RKO (cell line): ENCODE results near the gene CYB5R3.
"Not testable (repeated sequence)": the region's sequence is repeated elsewhere in the genome, so short reads cannot be mapped to it uniquely, and the experiment has no call there.

Source experiments
- DNase-seq: peaks from one replicate; pipeline ENCODE4 v3.0.0-alpha.2; 2016; ENCODE audit warnings: low spot score

CYB5R3 gene

DNA sequence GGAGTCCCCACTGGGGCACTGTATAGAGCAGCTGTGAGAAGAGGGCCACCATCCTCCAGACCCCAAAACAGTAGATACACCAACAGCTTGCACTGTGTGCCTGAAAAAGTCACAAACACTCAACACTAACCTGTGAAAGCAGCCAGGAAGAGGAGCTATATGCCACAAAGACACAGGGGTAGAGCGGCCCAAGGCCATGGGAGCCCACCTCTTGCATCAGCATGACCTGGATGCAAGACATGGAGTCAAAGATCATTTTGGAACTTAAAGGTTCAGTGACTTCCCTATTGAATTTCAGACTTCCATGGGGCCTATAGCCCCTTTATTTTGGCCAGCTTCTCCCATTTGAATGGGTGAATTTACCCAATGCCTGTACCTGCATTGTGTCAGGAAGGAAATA, 29.7 kb upstream of the CYB5R3 start:
- no peak for DNase-seq

DNA sequence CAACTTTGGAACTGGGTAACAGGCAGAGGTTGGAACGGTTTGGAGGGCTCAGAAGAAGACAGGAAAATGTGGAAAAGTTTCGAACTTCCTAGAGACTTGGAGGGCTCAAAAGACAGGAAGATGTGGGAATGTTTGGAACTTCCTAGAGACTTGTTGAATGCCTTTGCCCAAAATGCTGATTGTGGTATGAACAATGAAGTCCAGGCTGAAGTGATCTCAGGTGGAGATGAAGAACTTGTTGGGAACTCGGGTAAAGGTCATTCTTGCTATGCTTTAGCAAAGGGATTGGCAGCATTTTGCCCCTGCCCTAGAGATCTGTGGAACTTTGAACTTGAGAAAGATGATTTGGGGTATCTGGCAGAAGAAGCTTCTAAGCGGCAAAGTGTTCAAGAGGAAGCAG, 28.7 kb upstream of the CYB5R3 start:
- DNase-seq, result not testable (repeated sequence)

DNA sequence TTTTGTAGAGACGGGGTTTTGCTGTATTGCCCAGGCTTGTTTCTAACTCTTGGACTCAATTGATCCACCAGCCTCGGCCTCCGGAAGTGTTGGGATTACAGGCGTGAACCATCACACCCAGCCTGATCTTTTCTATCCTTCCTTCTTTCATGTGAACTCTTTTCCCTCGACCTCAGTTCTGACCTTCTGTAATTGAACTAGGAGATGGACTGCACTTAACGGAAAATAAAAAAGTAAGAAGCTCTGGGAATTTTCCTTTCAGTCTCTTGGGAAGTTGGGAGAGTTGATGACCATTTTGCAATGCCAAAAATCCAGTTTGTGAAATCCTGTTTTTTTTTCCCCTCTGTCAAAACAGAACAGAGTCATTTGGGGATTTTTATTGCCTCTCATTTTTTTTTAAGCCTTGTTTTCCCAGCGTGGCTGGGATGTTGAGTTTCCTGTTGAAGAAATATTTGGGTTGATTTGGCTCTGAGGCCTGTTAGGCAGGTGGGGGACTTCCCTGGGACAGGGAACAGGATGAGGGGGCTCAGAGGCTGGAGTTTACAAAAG, 26.9 kb upstream of the CYB5R3 start:
- DNase-seq, result no peak

DNA sequence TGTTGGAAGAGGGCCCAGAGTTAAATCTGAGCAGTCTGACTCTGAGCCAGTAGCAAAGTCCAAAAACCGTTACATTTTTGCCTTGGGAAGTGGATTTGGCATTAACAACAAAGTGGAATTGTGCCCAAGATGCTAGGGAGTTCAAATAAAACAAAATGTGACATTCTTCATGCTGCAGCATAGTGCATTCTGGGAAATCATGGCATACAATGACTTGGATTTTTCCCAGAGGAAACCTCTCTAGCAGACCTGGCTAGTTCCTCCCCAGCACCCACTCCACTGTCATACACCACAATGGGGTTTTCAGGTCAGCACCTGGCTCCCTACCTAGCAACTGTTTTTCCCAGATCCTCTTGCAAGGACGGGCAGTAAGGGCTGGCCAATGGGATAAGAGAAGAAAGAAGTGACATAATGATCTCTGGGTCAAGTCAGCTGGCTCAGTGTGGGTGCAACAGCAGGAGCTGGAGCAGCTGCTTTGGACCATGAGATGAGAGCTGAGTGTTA, 24.8 kb upstream of the CYB5R3 start:
- DNase-seq, result no peak

DNA sequence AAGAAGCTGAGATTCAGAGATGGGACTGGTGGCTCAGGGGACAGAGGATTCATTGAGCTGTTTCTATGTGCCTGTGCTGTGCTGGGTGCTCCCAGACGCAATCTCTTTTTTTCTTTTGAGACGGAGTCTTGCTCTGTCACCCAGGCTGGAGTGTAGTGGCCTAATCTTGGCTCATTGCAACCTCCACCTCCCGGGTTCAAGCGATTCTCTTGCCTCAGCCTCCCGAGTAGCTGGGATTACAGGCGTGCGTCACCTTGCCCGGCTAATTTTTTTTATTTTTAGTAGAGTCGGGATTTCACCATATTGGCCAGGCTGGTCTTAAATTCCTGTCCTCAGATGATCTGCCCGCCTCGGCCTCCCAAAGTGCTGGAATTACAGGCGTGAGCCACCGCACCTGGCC, 23.9 kb upstream of the CYB5R3 start:
- DNase-seq, result not testable (repeated sequence)

DNA sequence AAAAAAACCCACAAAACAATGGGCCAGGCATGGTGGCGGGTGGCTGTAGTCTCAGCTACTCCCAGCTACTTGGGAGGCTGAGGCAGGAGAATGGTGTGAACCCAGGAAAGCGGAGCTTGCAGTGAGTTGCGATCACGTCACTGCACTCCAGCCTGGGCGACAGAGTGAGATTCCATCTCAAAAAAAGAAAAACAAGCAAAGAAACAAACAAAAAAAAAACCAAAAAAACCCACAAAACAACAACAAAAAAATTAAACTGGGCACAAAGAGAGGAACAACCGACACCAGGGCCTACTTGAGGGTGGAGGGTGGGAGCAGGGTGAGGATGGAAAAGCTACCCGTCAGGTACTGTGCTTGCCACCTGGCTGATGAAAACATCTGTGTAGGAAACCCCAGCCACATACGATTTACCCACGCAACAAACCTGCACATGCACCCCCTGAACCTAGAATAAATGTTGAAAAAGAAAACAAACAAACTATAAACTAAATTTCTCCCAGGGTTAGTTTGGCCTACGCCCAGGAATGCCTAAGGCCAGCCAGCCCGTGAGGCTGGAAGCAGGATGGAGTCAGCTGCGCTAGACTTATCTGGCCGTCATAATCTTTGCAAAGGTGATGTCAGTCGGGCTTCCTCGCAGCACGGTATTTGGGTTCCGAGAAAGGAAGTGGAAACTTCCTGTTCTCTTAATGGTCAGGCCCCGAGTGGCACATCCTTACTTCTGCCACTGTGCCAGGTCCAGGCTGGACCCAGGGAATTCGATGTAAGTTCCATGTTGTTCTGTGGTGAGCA, 21.9 kb upstream of the CYB5R3 start:
- no peak for DNase-seq

DNA sequence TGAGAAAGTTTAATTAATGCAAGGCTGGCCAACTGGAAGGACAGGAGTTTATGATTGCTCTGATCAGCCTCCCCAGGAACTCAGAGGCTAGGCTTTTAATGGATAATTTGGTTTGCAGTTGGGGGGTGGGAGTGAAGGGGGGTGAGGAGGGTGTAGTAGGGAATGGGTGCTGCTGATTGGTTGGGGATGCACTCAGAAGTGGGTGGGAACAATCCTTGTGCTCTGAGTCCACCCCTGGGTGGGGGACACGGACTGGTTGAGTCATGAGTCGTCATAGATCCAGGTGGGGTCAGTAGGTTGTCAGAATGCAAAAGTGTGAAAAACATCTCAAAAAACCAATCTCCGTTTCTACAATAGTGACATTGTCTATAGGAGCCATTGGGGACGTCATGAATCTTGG, 20.9 kb upstream of the CYB5R3 start:
- no peak for DNase-seq

DNA sequence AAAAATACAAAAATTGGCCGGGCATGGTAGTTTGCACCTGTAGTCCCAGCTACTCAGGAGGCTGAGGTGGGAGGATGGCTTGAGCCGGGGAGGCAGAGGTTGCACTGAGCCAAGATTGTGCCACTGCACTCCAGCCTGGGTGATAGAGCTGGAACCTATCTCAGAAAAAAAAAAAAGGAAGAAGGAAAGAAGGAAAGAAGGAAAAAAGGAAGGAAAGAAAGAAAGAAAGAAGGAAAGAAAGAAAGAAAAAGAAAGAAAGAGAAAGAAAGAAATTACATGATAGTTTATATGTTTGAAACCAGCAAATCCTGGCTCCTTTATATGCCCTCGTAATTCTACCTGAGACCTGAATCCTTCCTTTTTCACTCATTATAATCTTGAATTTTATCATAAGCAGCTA, 17.2 kb upstream of the CYB5R3 start:
- DNase-seq, result not testable (repeated sequence)

DNA sequence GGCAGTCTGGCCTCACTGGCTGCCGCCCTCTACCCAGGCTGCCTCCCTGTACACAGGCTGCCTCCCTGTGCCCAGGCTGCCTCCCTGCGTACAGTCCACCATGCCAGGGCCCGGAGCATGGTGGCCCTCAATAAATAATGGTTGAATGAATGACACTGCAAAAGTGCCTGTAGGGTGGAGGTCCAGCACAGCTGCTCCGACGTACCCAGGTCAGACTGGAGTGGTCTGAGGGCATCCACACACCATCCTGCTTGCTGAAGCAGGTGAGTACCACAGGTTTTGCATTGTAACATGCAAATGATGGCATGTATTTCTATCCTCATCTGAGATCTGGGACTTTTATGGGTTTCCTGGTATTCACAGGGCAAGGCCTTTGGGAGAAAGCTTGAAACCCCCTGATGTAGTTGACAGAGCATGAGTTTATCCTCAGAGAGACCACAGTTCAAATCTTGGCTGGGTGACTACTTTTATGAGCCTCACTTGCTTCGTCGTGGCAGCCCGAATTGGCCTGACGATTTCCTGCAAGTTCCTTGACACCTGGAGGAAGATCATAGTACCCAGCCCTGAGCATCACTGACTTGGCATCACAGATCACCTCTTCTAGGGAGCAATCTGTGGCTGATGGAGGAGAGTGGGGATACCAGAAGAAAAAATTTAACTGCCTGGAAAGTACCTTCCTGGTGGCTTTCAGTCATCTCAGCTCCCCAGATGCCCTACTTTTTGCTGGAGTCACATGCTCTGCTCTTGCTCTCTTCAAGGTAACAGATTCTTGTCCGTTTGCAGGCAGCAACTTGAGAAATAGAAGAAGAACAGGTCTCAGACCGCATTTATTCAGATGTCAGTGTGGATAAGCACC, 16.0 kb upstream of the CYB5R3 start:
- no peak for DNase-seq

DNA sequence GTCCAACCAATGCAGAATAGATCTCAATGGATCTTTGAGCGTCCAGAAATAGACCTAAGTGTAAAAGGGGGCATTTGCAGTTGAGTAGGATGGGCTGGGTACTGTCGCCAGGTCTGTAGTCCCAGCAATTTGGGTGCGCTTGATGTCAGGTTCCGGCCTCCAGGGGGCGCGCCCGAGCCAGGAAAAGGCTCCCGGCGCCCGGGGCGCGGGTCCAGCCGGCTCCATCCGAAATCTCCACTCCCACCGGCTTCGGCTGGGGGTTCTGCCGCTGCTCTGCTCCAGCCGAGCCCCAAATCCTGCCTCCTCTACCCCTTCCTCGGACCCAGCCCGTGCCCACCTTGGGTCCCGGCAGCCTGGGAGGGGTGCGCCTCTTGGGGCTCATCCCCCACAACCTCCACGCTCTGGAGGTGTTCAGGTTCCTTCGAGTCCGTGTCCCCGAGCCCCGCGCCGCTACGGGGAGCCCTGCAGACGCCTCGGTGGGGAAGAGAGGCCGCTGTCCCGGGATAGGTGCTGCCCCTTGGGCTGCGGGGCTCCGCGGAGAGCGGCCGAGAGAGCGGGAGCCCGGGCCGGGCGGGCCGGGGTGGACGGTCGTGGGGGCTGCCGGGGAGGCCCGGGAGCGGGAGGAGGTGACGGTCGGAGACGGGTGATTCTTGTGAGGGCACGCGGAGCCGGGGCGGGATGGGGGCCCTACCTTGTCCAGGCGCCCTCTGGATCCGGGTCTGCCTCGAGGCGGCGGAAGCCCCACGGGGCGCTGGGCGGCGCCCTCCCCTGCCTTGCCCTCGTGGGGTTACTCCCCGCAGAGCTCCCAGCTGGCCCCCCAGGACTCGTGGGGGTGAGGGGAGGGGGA, 13.0 kb upstream of the CYB5R3 start:
- peak; percentile 61 for DNase-seq

DNA sequence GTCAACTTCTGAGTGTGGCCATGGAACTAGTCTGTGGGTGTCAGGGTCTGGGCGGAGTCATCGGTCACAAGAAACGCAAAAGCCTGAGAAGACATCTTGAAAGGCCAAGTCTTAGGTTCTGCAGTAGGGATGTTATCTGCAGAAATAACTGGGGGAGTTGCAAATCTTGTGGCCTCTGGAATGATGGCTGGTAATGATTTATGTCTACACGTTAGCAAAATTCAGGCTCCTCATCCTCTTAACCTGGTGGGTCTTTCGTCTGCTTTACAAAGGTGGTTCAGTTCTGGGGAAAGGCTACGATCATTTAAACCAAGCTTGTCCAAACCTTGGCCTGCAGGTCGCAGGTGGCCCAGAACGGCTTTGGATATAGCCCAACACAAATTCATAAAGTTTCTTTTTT, 7.4 kb upstream of the CYB5R3 start:
- no peak for DNase-seq

DNA sequence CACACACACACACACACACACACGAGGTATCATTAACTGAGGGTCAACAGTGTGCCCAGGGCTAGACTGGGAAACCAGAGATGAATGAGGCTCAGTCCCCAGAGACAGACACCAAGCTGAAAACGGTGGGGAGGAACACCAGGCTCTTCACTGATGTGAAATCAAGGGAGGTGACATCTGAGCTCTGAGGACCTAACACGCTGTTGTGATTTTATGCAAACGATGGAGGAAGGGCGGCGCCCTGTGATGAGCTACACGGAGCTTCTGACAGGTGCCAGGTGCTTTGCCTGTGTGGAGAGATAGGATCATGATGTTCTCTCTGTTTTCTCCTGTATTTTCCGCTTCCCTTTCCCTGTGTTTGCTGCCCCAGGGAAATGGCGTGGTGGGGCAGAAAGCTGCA, 6.5 kb upstream of the CYB5R3 start:
- no peak for DNase-seq

DNA sequence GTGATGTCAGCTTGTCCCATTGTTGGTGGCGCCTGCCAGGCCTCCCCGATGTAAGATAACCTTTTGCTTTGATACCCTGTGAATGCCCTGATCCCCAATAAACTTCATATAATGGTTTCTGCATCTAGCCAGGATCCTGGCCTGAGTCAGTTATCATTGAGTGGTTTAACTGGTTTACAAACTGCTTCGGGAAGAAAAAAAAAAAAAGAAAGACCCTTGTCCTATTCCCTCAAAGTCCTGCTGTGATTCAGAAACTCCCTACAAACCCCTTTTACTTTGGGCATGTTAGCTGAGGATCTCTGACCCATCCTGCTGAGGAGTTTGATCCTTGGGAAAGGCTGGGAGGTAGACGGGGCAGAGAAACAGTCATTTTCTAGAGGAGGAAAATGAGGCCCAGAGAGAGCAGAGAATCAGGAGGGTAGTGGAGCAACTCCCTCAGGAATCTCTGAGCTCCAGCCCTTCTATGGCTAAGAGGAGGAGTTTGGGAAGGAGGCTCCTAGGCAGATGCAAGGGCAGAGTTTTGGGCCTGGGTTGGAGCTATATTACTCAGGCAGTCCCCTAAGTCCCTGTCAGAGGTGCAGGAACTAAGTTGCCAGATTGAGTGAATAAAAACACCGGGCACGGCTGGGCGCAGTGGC, 5.4 kb upstream of the CYB5R3 start:
- DNase-seq, result no peak

DNA sequence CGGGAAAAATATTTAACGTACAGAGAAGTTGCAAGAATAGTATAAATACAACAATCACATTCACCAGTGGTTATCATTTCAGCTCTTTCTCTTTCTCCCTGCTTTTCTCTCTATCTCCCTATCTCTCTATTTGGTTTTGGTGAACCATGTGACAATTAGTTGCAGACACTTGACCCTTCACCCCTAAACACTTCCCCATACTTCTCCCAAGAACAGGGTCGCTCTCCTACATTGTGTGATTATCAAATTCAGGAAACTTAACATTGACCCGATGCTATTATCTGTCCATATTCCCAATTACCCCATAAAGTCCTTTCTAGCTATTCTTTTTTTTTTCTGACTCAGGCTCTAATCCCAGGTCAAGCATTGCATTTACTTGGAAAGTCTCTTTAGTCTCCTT, 4.8 kb upstream of the CYB5R3 start:
- no peak for DNase-seq

DNA sequence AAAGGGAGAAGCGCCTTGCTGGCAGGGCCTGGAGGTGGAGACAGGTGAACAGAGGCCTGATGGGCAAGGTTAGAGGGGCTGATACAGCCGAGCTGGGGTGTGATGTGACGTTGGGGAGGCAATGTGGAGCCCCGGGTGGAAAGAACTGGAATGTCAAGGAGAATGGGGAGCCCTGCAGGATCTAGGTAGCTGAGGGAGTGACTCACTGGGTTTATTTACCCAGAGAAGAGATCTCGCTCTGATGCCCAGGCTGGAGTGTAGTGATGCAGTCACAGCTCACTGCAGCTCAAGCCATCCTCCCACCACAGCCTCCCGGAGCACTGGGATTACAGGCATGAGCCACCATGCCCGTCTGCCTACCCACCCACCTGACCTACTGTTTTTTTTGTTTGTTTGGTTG, 1.9 kb upstream of the CYB5R3 start:
- DNase-seq, result peak; percentile 73

DNA sequence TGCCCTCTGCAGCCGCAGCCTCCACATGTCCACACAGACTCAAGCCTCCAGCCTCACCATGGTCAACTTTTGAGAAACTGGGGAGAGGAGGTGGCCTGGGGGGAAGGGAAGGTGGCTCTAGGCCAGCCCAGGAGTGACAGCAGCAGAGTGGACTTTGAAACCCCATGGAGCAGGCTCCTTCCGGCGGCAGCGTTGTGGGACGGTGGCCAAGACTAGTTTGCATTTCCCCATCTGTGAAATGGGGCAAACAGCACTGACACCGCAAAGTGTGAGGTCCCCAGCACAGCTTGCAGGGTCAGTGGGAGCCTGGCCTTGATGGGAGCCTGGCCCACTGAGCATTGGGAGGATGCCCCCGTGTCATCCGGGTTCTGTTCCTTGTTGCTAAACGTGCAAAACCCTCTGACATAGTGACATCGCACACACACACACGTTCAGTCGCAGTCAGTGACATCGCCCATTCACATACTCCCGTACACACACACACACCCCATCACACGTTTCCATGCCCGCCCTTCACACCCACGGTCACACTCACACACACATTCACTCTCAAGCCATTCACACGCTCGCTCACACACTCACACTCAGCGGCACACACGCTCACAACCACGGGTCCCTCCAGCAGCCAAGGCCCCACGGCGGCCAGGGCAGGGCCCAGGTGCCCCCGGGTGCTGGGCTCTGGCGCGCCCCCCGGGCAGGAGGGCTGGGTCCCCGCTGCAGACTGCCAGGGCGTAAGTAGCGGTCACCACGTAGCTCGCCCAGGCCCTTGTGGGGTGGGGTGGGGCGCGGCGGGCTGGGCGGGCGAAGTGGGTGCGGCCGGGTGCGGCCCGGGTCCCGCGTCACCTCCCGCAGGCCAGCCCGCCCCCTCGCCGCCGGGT, 585 bp downstream of the CYB5R3 start:
- DNase-seq, result peak; percentile 37

DNA sequence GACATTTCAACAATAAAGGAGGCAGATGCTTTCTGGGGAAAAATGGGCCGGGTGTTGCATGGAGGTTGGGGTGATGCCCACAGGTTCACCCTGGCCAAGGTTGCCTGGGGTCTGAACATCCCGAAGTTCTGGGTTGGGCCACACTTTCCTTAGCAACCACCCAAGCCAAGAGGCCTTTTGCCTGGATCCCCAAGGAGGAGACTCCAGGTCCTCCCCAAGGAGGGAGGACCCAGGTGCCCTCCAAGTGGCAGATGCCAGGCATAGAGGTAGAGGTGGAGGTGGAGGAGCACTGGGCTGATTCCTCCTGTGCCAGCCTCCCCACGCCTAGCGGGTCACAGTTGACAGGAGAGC, 1.2 kb downstream of the CYB5R3 start:
- DNase-seq, result no peak

DNA sequence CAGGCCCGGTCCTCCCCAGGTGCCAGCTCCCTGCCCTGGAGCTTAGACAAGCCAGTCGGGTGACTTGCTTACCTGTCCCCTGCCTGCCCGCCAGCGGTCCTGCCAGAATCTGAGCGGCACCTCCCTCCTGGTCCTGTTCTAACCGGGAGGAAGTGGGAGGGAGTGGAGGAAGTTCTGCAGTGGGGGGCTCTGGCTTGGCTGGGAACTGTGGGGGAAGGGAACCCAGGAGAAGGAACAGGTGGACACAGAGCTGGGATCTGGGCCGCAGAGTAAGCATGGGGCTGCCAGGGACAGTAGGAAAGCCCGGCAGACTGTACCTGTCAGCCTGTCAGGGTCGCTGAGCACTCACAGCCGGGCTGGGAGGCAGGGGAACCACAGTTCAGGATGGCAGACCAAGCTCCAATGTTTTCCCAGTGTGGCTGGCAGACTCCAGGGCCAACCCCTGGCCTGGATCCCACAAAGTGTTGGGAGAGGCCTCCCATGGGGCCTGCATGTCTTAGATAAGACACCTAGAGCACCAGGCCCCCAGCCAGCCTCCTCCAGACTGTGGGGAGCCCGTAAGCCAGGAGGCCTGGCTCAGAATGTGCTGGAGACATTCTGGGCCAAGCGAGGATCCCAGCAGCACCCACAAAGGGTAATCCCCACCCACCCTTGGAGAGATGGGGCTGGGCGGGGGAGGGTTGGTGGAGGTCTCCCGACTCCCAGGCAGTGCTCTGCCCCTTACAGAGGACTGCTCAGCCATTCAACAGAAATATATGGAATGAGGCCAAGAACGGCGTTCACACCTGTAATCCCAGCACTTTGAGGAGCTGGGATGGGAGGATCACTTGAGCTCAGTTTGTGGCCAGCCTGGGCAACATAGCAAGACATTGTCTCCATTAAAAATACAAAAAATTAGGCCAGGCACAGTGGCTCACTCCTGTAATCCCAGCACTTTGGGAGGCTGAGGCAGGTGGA, 2.3 kb downstream of the CYB5R3 start:
- DNase-seq, result no peak

DNA sequence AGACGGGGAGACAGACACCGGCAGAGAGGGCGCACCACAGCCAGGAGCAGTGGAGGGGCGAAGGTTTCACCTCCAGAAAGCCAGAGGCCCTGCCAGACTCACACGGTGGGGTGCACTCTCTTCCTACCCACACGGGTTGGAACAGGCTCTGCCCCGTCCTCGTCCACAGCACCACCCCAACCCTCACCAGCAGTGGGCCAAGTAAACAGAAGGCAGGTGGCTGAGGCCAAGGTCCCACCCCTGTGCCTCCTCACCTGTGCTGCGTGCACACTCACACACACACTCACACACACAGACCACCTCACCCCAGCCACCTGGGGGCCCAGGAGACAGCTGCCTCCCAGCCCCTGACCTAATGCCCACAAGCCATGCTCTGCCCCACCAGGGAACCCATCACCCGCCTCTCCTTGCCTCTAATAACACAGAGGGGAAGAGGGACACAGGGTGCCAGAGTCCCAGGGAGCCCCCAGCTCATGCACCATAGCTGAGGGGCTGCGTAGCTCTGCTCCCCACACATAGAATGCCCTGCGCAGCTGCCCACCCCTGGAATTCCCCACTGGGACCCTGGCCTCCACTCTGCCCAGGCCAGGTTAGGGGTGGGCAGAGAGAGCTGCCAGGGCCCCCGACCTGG, 3.1 kb downstream of the CYB5R3 start:
- no peak for DNase-seq
